NOMO-1 (cell line): ENCODE measurements around the gene IL18BP.

ENCODE experiments used
- DNase-seq, 2 experiments: peaks; one replicate each; lab custom pipeline; 2025; ENCODE audit not compliant: unreplicated experiment in 2 of 2; lab: John Stamatoyannopoulos, UW

Gene IL18BP

GRCh38 chr11:71998649-71999310 lies at the start of gene IL18BP:
Gene IL18BP (plus strand): TSS chr11:71998909. CDS start chr11:71999985, 1,076 bp downstream.
- peak; percentile 55 to 68 for DNase-seq

- no peak for DNase-seq
Observed at GRCh38 chr11:71949034-71949433, 49.7 kb upstream of the IL18BP start.

GRCh38 chr11:71951741-71952310 lies 46.9 kb upstream of the IL18BP start:
- DNase-seq: no peak

GRCh38 chr11:71955898-71956456 lies 42.7 kb upstream of the IL18BP start:
- no peak for DNase-seq

- peak in 1 of 2 experiments; percentile 75 for DNase-seq
Observed at GRCh38 chr11:71962428-71963038, 36.2 kb upstream of the IL18BP start.

DNA sequence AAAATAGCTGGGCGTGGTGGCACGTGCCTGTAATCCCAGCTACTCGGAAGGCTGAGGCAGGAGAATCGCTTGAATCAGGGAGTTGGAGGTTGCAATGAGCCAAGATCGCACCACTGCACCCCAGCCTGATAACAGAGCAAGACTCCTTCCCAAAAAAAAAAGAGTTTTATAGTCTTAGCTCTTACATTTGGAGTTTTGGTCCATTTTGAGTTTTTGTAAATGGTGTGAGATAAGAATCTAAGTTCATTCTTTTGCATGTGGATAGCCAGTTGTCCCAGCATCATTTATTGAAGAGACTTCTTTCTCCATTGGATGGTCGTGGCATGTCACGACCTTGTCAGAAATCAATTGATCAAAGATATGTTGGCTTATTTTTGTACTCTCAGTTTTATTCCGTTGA lies 35.2 kb upstream of the IL18BP start:
- DNase-seq: no peak

GRCh38 chr11:71964641-71965040 lies 34.1 kb upstream of the IL18BP start:
- DNase-seq: no peak

- no peak for DNase-seq
Observed at GRCh38 chr11:71971680-71972079, 27.0 kb upstream of the IL18BP start.

GRCh38 chr11:71976551-71976950 lies 22.2 kb upstream of the IL18BP start:
- DNase-seq: peak in 1 of 2 experiments; percentile 21

- no peak for DNase-seq
Observed at GRCh38 chr11:71977090-71977489, 21.6 kb upstream of the IL18BP start.

GRCh38 chr11:71977743-71978418 lies 20.8 kb upstream of the IL18BP start:
- DNase-seq: peak; percentile 75 to 86

DNA sequence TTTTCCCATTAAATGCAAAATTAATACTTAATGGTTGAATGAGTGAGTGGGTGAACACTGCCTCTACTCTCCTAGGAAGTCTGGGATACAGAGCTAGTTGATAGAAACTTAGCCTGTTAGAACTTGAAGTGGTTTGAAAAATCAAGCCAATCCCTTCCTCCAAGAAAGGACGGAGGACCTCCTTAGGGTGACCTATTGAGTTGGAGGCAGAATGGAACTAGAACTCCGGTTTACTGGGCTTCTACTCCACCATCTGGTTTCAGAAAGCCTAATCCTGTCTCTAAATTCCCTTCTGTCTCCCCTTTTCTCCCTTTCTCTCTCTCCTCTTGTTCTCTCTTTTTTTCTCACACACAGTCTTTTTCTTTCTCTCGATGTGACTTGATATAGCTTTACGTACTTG lies 19.6 kb upstream of the IL18BP start:
- DNase-seq: no peak

DNA sequence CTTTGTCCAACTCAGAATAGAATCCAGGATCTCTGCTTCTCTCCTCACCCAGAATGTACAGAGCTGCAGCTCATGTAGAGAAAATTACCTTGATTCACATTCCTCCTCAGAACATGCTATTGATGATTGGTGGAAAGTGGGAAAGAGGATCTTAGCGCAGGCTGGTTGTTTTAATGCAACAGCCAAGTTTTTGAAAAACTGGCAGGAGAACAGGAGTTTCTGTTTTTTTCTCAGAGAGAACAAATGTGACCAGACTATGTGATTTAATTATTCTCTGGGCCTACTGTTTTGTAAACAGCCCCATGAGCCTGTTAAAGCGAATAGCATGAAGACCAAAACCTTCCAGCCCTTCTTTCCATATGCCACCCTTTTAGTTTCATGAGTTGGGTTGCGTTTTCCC lies 19.1 kb upstream of the IL18BP start:
- no peak for DNase-seq

GRCh38 chr11:71986131-71986530 lies 12.6 kb upstream of the IL18BP start:
- peak in 1 of 2 experiments; percentile 54 for DNase-seq

DNA sequence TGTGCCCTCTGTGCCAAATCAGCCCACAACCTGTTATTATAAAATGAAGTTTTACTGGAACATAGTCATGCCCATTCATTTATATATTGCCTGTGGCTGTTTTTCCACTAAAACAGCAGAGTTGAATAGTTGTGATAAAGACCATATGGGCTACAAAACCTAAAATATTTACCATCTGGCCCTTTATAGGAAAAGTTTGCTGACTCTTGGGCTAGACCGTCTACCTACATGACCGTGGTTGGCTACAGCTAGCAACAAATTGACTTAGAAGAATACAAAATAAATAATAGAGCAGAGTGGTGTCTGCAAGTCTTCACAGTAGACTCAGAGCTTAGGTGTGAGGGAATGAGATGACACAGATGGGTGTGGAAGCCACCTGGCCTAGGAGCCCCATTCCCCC lies 11.2 kb upstream of the IL18BP start:
- no peak for DNase-seq

DNA sequence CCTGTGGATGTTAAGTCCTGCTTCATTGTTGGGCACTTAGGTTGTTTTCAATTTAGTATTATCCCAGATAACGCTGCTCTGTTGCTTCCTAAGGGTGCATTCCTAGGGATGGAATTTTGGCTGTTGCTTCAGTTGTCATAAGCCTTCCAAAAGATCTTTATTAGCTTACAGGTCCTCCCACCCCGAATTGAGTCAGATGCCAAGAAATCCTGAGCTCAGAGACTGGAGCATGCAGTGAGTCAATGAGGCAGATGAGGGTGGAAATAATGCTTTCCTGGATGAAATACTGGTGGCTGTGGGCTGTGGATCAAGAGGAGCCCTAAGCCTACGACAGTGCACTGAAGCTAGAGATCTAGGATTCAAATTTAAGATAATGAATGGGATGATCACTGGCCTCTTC lies 10.7 kb upstream of the IL18BP start:
- no peak for DNase-seq

- DNase-seq: no peak
Observed at GRCh38 chr11:71990701-71991100, 8.0 kb upstream of the IL18BP start.

DNA sequence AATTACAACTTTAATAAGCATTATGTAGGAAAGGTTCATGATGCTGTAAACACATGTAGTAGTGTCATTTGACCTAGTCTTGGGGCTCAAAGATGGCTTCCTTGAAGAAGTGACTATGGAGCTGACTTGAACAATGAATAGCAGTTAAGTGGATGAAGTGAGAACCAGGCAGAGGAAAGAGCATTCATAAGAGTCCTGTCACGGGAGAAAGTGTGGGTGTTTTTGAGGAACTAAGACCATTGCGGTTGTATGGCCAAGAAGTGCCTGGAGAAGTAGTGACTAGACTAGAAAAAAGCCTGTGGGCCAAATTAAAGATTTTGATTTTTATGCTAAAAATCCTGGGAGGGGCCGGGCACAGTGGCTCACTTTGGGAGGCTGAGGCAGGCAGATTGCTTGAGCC lies 7.2 kb upstream of the IL18BP start:
- DNase-seq: peak; percentile 73 to 95

DNA sequence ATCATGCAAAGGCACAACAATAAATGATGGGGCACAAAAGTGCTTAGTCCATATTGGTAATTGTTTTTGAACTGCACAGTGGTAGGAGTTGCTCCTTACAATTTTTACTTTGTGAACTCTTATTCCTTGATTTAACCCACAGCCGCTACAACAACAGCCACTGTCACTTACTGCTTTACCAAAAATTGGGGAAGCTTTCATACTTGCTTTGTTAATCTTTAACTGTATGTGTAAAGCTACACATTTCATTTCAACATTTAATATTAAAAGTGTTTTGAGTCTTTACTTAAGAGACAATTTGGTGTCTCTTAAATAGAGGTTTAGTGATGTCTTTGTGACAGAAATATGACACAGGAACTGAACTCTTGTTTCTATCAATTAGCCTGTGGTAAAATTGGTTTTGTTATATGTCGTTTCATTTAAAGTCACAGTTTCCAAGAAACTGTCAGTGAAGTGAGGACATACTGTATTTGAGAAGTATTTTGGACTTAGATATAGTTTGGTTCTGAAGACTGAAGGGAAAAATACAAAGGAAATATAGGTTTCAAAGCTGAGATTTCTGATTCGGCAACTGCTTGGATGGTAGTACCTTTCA lies 6.5 kb upstream of the IL18BP start:
- DNase-seq: no peak

GRCh38 chr11:71994786-71995185 lies 3.9 kb upstream of the IL18BP start:
- DNase-seq: no peak

DNA sequence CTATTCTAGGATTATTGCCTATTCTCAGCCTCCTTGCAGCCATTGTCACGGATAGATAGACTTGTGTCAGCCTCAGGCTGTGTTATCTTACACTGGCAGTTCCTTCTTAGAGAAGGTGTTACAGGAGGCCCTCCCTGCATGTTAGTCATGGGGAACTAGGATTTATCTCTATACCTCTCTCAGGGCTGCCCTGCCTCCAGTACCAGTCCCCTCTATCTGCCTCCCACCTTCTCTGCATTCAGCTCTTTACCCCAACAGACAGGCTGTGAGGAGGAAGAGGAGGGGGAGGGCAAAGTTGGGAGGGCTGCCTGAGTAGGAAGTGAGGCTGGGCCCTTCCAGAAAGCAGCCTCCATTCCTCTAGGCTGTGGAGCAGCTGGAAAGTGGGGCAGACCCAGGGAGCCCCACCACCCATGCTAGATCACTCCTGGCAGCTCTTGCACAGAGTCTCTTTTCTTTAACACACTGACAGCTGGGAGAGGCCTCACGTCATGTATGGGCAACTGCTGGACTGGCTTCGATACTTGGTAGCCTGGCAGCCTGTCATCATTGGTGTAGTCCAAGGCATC lies 2.9 kb upstream of the IL18BP start:
- DNase-seq: no peak
